Right lobe of liver (tissue), 4 donors: ENCODE data around the gene ENTPD8.

ENCODE experiments used
- CTCF ChIP-seq, 4 donors: fragments of 200-600 bp in 3 of 4; fragments of 450-650 bp in 1 of 4; IDR thresholded peaks; one replicate each; pipeline versions ENCODE4 v1.5.1 to v1.8.0; 2016 to 2022; ENCODE audit warnings: antibody characterized with exemption in 4 of 4, mild to moderate bottlenecking in 2 of 4
- POLR2A ChIP-seq: fragments of 450-650 bp; IDR thresholded peaks from one replicate; pipeline ENCODE4 v1.6.1; 2017; ENCODE audit warnings: antibody characterized with exemption, mild to moderate bottlenecking
- donor health status: DM: no; HTN: no; CAD: no.
- donor health status: DM: no; HTN: no; CAD: no.
- donor health status: DM: no; HTN: yes; CAD: no.

- TF ChIP-seq CTCF (IDR thresholded peaks at IDR 0.05) (no peak), POLR2A (no peak)
Measured at GRCh38 chr9:137456864-137457405, 15.8 kb upstream of the ENTPD8 start.
